HUES6 (cell line): ENCODE results near the gene SNTG2.
"Not testable (repeated sequence)": the region's sequence is repeated elsewhere in the genome, so short reads cannot be mapped to it uniquely, and the experiment has no call there.

Experiments
- H3K27ac ChIP-seq: 2 replicates; pipeline ENCODE4 v1.7.0; 2013; ENCODE audit warnings: low read depth, mild to moderate bottlenecking, low read length, inconsistent platforms
- H3K27me3 ChIP-seq: 2 replicates; pipeline ENCODE4 v1.6.1; 2013; ENCODE audit warnings: low read length; ENCODE audit not compliant: control insufficient read depth, insufficient read depth
- H3K36me3 ChIP-seq: 2 replicates; pipeline ENCODE4 v1.6.1; 2013; ENCODE audit warnings: low read length; ENCODE audit not compliant: control insufficient read depth, insufficient read depth
- H3K4me1 ChIP-seq: 2 replicates; pipeline ENCODE4 v1.6.1; 2013; ENCODE audit warnings: low read length; ENCODE audit not compliant: control insufficient read depth, insufficient read depth
- H3K4me3 ChIP-seq: 2 replicates; pipeline ENCODE4 v1.5.1; 2013; ENCODE audit warnings: low read depth, low read length
- H3K9ac ChIP-seq: one replicate; pipeline ENCODE4 v1.6.1; 2013; ENCODE audit warnings: mild to moderate bottlenecking, low read length
- H3K9me3 ChIP-seq: 2 replicates; pipeline ENCODE4 v1.6.1; 2013; ENCODE audit warnings: low read depth, low read length; ENCODE audit not compliant: control insufficient read depth, insufficient read depth

SNTG2 gene

GRCh38 chr2:1223791-1224190 lies 273.1 kb downstream of the SNTG2 start:
- H3K4me1 ChIP-seq, result no peaks in the 10 kb centered on the region
- H3K9me3 ChIP-seq, result no peaks in the 10 kb centered on the region
- no peak overlapping the region for H3K4me3 ChIP-seq
- peaks cover 7% of the 10 kb centered on the region for H3K27me3 ChIP-seq
- no peaks in the 10 kb centered on the region for H3K36me3 ChIP-seq
- H3K9ac ChIP-seq, result no peak overlapping the region
- no peak overlapping the region for H3K27ac ChIP-seq

GRCh38 chr2:1224901-1225300 lies 274.3 kb downstream of the SNTG2 start:
- Histone ChIP-seq H3K9ac (no peak overlapping the region), H3K36me3 (no peaks in the 10 kb centered on the region)

GRCh38 chr2:1226766-1227165 lies 276.1 kb downstream of the SNTG2 start:
- H3K36me3 ChIP-seq, result no peaks in the 10 kb centered on the region
- H3K27ac ChIP-seq, result no peak overlapping the region
- H3K9ac ChIP-seq, result no peak overlapping the region
- peaks cover 4% of the 10 kb centered on the region for H3K27me3 ChIP-seq
- peaks cover 16% of the 10 kb centered on the region for H3K9me3 ChIP-seq
- H3K4me3 ChIP-seq, result no peak overlapping the region
- H3K4me1 ChIP-seq, result no peaks in the 10 kb centered on the region

More at GRCh38 chr2:1224901-1225300, 274.3 kb downstream of the SNTG2 start:
- peaks cover 7% of the 10 kb centered on the region for H3K27me3 ChIP-seq
- no peak overlapping the region for H3K4me3 ChIP-seq
- no peak overlapping the region for H3K27ac ChIP-seq
- H3K9me3 ChIP-seq, result peaks cover under 1% of the 10 kb centered on the region
- H3K4me1 ChIP-seq, result no peaks in the 10 kb centered on the region

- H3K36me3 ChIP-seq, result no peaks in the 10 kb centered on the region
- H3K27ac ChIP-seq, result no peak overlapping the region
- no peak overlapping the region for H3K4me3 ChIP-seq
- no peaks in the 10 kb centered on the region for H3K4me1 ChIP-seq
- H3K9me3 ChIP-seq, result peaks cover 16% of the 10 kb centered on the region
- H3K9ac ChIP-seq, result no peak overlapping the region
- no peaks in the 10 kb centered on the region for H3K27me3 ChIP-seq
Measured at GRCh38 chr2:1227274-1227900, 276.7 kb downstream of the SNTG2 start.

GRCh38 chr2:1229596-1229995 lies 278.9 kb downstream of the SNTG2 start:
- H3K27ac ChIP-seq, H3K9ac ChIP-seq, H3K36me3 ChIP-seq, H3K27me3 ChIP-seq, H3K4me1 ChIP-seq, H3K4me3 ChIP-seq: not testable (repeated sequence)
- peaks cover 16% of the 10 kb centered on the region for H3K9me3 ChIP-seq

GRCh38 chr2:1230155-1230893 lies 279.7 kb downstream of the SNTG2 start:
- H3K36me3 ChIP-seq, result no peaks in the 10 kb centered on the region
- H3K4me1 ChIP-seq, result no peaks in the 10 kb centered on the region
- no peaks in the 10 kb centered on the region for H3K27me3 ChIP-seq
- no peak overlapping the region for H3K27ac ChIP-seq
- H3K9me3 ChIP-seq, result peaks cover 16% of the 10 kb centered on the region
- H3K9ac ChIP-seq, result no peak overlapping the region
- no peak overlapping the region for H3K4me3 ChIP-seq

GRCh38 chr2:1231466-1232063 lies 280.9 kb downstream of the SNTG2 start:
- Histone ChIP-seq H3K4me3 (no peak overlapping the region), H3K27me3 (no peaks in the 10 kb centered on the region), H3K9me3 (peaks cover 16% of the 10 kb centered on the region), H3K27ac (no peak overlapping the region), H3K4me1 (peaks cover 3% of the 10 kb centered on the region), H3K9ac (no peak overlapping the region), H3K36me3 (no peaks in the 10 kb centered on the region)

GRCh38 chr2:1233281-1233680 lies 282.6 kb downstream of the SNTG2 start:
- Histone ChIP-seq H3K4me1 (peaks cover 3% of the 10 kb centered on the region), H3K9ac (no peak overlapping the region), H3K27ac (no peak overlapping the region), H3K36me3 (no peaks in the 10 kb centered on the region), H3K9me3 (peaks cover 16% of the 10 kb centered on the region), H3K27me3 (no peaks in the 10 kb centered on the region), H3K4me3 (no peak overlapping the region)

GRCh38 chr2:1234731-1235308 lies 284.2 kb downstream of the SNTG2 start:
- peaks cover 16% of the 10 kb centered on the region for H3K9me3 ChIP-seq
- H3K27me3 ChIP-seq, result no peaks in the 10 kb centered on the region
- H3K4me1 ChIP-seq, result peaks cover 3% of the 10 kb centered on the region
- no peak overlapping the region for H3K4me3 ChIP-seq
- no peak overlapping the region for H3K9ac ChIP-seq
- no peaks in the 10 kb centered on the region for H3K36me3 ChIP-seq
- H3K27ac ChIP-seq, result no peak overlapping the region

- peaks cover 7% of the 10 kb centered on the region; the same call in 1 of the 2 replicates for H3K9me3 ChIP-seq
- no peak overlapping the region for H3K27ac ChIP-seq
- no peak overlapping the region for H3K9ac ChIP-seq
- no peak overlapping the region for H3K4me3 ChIP-seq
- no peaks in the 10 kb centered on the region for H3K27me3 ChIP-seq
- H3K36me3 ChIP-seq, result no peaks in the 10 kb centered on the region
- peaks cover 3% of the 10 kb centered on the region for H3K4me1 ChIP-seq
Measured at GRCh38 chr2:1235806-1236205, 285.2 kb downstream of the SNTG2 start.

GRCh38 chr2:1236606-1237005 lies 286.0 kb downstream of the SNTG2 start:
- Histone ChIP-seq H3K4me3 (no peak overlapping the region), H3K36me3 (no peaks in the 10 kb centered on the region), H3K27me3 (no peaks in the 10 kb centered on the region), H3K4me1 (peaks cover 3% of the 10 kb centered on the region), H3K27ac (no peak overlapping the region), H3K9ac (no peak overlapping the region), H3K9me3 (peaks cover 2% of the 10 kb centered on the region; the same call in 1 of the 2 replicates)
